ENCODE data around the gene GPATCH1.

DNA sequence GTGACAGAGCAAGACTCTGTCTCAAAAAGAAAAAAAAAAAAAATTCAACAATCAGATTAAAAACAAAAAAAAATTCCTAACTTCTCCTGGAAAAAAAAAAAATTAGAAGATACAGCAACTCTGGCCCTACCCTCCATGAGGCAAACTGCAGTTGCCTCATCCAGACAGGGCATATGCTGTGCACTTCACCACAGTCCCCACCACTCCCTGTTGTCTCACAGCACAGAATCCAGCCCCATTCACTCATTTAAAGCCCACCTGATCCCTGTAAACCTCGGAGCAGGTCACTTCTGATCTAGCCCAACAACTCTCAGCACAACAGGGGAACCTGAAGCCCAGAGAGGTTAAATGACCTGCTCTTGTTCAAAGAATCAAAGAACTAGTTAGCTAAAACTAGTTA lies 41.2 kb upstream of the GPATCH1 start:
- TF ChIP-seq, protein P1, sequence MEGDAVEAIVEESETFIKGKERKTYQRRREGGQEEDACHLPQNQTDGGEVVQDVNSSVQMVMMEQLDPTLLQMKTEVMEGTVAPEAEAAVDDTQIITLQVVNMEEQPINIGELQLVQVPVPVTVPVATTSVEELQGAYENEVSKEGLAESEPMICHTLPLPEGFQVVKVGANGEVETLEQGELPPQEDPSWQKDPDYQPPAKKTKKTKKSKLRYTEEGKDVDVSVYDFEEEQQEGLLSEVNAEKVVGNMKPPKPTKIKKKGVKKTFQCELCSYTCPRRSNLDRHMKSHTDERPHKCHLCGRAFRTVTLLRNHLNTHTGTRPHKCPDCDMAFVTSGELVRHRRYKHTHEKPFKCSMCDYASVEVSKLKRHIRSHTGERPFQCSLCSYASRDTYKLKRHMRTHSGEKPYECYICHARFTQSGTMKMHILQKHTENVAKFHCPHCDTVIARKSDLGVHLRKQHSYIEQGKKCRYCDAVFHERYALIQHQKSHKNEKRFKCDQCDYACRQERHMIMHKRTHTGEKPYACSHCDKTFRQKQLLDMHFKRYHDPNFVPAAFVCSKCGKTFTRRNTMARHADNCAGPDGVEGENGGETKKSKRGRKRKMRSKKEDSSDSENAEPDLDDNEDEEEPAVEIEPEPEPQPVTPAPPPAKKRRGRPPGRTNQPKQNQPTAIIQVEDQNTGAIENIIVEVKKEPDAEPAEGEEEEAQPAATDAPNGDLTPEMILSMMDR (IDR thresholded peaks at IDR 0.05): no peak
- TF ChIP-seq POLR2A (IDR thresholded peaks at IDR 0.05): no peak

Data from esophagus squamous epithelium (tissue), 4 donors.